H9 (cell line): Measurements from ENCODE around the gene TLE4. TPM values are rescaled to one million over a fixed set of nuclear protein-coding genes. Genes with fewer than 3 reads are reported as not detected.

Experiments used
- DNase-seq: peaks from one replicate; pipeline ENCODE4 v3.0.0-alpha.2; 2017
- H2AFZ ChIP-seq: one replicate; pipeline ENCODE4 v1.6.1; 2013; ENCODE audit warnings: mild to moderate bottlenecking, low read length, control low read depth, moderate library complexity
- H2AK5ac ChIP-seq: 2 replicates; pipeline ENCODE4 v1.6.1; 2013; ENCODE audit warnings: low read length, control low read depth, mixed read lengths; ENCODE audit not compliant: insufficient read length
- H2BK120ac ChIP-seq: one replicate; pipeline ENCODE4 v1.6.1; 2013; ENCODE audit warnings: low read depth, mild to moderate bottlenecking, low read length, control low read depth, inconsistent platforms; ENCODE audit not compliant: poor library complexity, severe bottlenecking
- H2BK12ac ChIP-seq: 2 replicates; pipeline ENCODE4 v1.6.1; 2013; ENCODE audit warnings: low read length, control low read depth, mixed read lengths, low read depth; ENCODE audit not compliant: insufficient read length
- H2BK15ac ChIP-seq: 2 replicates; pipeline ENCODE4 v1.6.1; 2013; ENCODE audit warnings: low read depth, low read length, control low read depth
- H2BK20ac ChIP-seq: one replicate; pipeline ENCODE4 v1.6.1; 2013; ENCODE audit warnings: low read depth, mild to moderate bottlenecking, low read length, control low read depth, inconsistent platforms; ENCODE audit not compliant: poor library complexity, severe bottlenecking
- H2BK5ac ChIP-seq: 2 replicates; pipeline ENCODE4 v1.6.1; 2013; ENCODE audit warnings: low read length, control low read depth, mixed read lengths; ENCODE audit not compliant: insufficient read length
- H3K14ac ChIP-seq: 2 replicates; pipeline ENCODE4 v1.6.1; 2013; ENCODE audit warnings: low read length, control low read depth; ENCODE audit not compliant: insufficient read depth
- H3K18ac ChIP-seq: 2 replicates; pipeline ENCODE4 v1.6.1; 2013; ENCODE audit warnings: low read depth, mild to moderate bottlenecking, mixed read lengths, low read length, control low read depth; ENCODE audit not compliant: insufficient read length
- H3K23ac ChIP-seq: 2 replicates; pipeline ENCODE4 v1.6.1; 2013; ENCODE audit warnings: low read length, control low read depth, mixed read lengths, low read depth; ENCODE audit not compliant: insufficient read length
- H3K23me2 ChIP-seq: 2 replicates; pipeline ENCODE4 v1.6.1; 2013; ENCODE audit warnings: low read depth, mild to moderate bottlenecking, mixed read lengths, low read length, control low read depth; ENCODE audit not compliant: insufficient read length, poor library complexity, severe bottlenecking
- H3K27ac ChIP-seq: 2 replicates; pipeline ENCODE4 v1.5.1; 2013; ENCODE audit warnings: low read length, control low read depth, mixed read lengths, low read depth; ENCODE audit not compliant: insufficient read length
- H3K27me3 ChIP-seq: 2 replicates; pipeline ENCODE4 v1.6.1; 2013; ENCODE audit warnings: low read length, control low read depth, inconsistent platforms; ENCODE audit not compliant: insufficient read depth
- H3K4ac ChIP-seq: 2 replicates; pipeline ENCODE4 v1.6.1; 2013; ENCODE audit warnings: low read depth, mild to moderate bottlenecking, control low read depth, inconsistent platforms, low read length, moderate library complexity
- H3K4me1 ChIP-seq: 2 replicates; pipeline ENCODE4 v1.6.1; 2013; ENCODE audit warnings: low read length, control low read depth, inconsistent platforms; ENCODE audit not compliant: insufficient read depth
- H3K4me2 ChIP-seq: 2 replicates; pipeline ENCODE4 v1.6.1; 2013; ENCODE audit warnings: low read length, control low read depth, mixed read lengths; ENCODE audit not compliant: insufficient read length, insufficient read depth
- H3K56ac ChIP-seq: 2 replicates; pipeline ENCODE4 v1.6.1; 2013; ENCODE audit warnings: low read depth, mild to moderate bottlenecking, mixed read lengths, low read length, control low read depth; ENCODE audit not compliant: insufficient read length
- H3K79me1 ChIP-seq: 2 replicates; pipeline ENCODE4 v1.6.1; 2013; ENCODE audit warnings: low read depth, mild to moderate bottlenecking, moderate library complexity, low read length, control low read depth, inconsistent platforms; ENCODE audit not compliant: insufficient read depth, poor library complexity, severe bottlenecking
- H3K79me2 ChIP-seq: 2 replicates; pipeline ENCODE4 v1.6.1; 2013; ENCODE audit warnings: low read length, control low read depth, inconsistent platforms; ENCODE audit not compliant: insufficient read depth
- H3K9ac ChIP-seq: 2 replicates; pipeline ENCODE4 v1.6.1; 2013; ENCODE audit warnings: low read length, control low read depth, mixed read lengths; ENCODE audit not compliant: insufficient read length; ENCODE audit errors: extremely low read depth
- H3K9me3 ChIP-seq: one replicate; pipeline ENCODE4 v1.6.1; 2013; ENCODE audit warnings: low read depth, low read length, inconsistent platforms; ENCODE audit not compliant: control insufficient read depth
- H3T11ph ChIP-seq: one replicate; pipeline ENCODE4 v1.6.1; 2013; ENCODE audit warnings: mild to moderate bottlenecking, low read length, control low read depth, inconsistent platforms
- H4K20me1 ChIP-seq: one replicate; pipeline ENCODE4 v1.6.1; 2013; ENCODE audit not compliant: control insufficient read depth, insufficient read length, insufficient read depth
- H4K5ac ChIP-seq: 2 replicates; pipeline ENCODE4 v1.6.1; 2013; ENCODE audit warnings: low read depth, mild to moderate bottlenecking, mixed read lengths, low read length, control low read depth; ENCODE audit not compliant: insufficient read length
- H4K8ac ChIP-seq: replicated peaks from 2 replicates; pipeline ENCODE4 v1.6.1; 2013; ENCODE audit warnings: low read length, control low read depth, mixed read lengths, low read depth; ENCODE audit not compliant: insufficient read length
- H4K91ac ChIP-seq: 2 replicates; pipeline ENCODE4 v1.6.1; 2013; ENCODE audit warnings: low read depth, mild to moderate bottlenecking, moderate library complexity, mixed read lengths, low read length, control low read depth; ENCODE audit not compliant: insufficient read length
- H3K27ac Mint-ChIP-seq, 3 experiments: 2 replicates in 2 of 3; 3 replicates in 1 of 3; pipeline ENCODE4 v1.8.0; 2020 to 2021; ENCODE audit warnings: mixed read lengths in 3 of 3, mild to moderate bottlenecking in 1 of 3, moderate library complexity in 1 of 3
- H3K27me3 Mint-ChIP-seq: 2 replicates; pipeline ENCODE4 v1.8.0; 2021; ENCODE audit warnings: low read depth, mild to moderate bottlenecking, moderate library complexity, mixed read lengths
- H3K36me3 Mint-ChIP-seq, 3 experiments: 2 replicates in 2 of 3; 3 replicates in 1 of 3; pipeline ENCODE4 v1.8.0; 2020 to 2021; ENCODE audit warnings: low read depth in 3 of 3, mixed read lengths in 3 of 3; ENCODE audit not compliant: insufficient read depth in 1 of 3
- H3K4me1 Mint-ChIP-seq, 2 experiments: 2 replicates each; pipeline ENCODE4 v1.8.0; 2020; ENCODE audit warnings: mixed read lengths in 2 of 2
- H3K4me3 Mint-ChIP-seq, 2 experiments: 2 replicates in 1 of 2; 3 replicates in 1 of 2; pipeline ENCODE4 v1.8.0; 2020 to 2021; ENCODE audit warnings: mild to moderate bottlenecking in 2 of 2, mixed read lengths in 2 of 2, moderate library complexity in 1 of 2
- H3K9me3 Mint-ChIP-seq, 2 experiments: 2 replicates in 1 of 2; 3 replicates in 1 of 2; pipeline ENCODE4 v1.8.0; 2020; ENCODE audit warnings: mild to moderate bottlenecking in 2 of 2, mixed read lengths in 2 of 2, moderate library complexity in 1 of 2
- WGBS: extraction: QIAGEN DNeasy Blood & Tissue Kit; methylation state at CpG from one replicate; pipeline ENCODE4 v1.1.7; 2013; ENCODE audit warnings: missing lambda C conversion rate, low lambda C conversion rate, mixed read lengths; ENCODE audit not compliant: insufficient read length; ENCODE audit errors: extremely low coverage; 5-methylcytosine and 5-hydroxymethylcytosine counted together
- total RNA-seq: library from RNA; stranded (reverse); gene quantifications from 2 replicates; pipeline ENCODE4 v1.2.1, GENCODE V29; 2021
- TF ChIP-seq, protein P1 (sequence below): fragments of 200-600 bp; sonication (generic); conservative IDR thresholded peaks from 3 replicates; pipeline ENCODE4 v1.8.0; 2021; ENCODE audit warnings: antibody characterized with exemption, mild to moderate bottlenecking

Gene TLE4
- total RNA-seq, 1 experiment from 2014 or later, result 35.1 TPM

DNA sequence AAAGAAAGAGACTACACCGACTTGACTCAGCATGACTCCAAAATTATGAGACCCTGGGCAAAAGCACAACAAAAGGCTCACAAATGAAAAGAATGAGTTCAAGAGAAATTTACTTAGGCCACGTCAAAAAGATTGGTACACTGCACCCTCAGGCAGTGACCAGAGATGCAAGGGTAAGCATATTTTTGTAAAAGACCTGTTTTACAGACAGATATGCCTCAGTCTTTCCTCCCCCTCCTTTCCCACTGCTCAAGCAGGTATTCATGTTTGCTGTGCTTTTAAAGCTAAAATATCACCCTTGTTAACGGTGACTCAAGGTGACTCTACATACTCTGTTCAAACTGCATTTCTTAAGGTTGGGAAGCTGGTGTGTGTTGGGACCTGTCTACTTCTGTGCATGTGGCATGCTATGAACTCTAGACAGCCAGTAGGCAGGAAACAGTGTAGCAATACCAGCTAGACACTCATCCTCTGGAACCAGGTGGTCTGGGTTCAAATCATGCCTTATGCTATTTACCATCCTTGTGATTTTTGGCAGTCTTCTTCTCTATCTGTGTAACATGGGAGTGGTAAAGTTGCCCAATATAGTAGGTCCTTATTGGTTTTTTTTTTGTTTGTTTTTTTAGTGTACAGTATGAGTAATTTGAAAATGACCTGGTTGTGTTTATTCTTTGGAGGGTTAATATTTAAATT lies 98.7 kb downstream of the TLE4 start:
- H3K4me3 Mint-ChIP-seq, result no peak overlapping the region
- H3K36me3 Mint-ChIP-seq, result no peaks in the 10 kb centered on the region
- H4K5ac ChIP-seq, result no peak overlapping the region
- H3K9me3 ChIP-seq, result no peaks in the 10 kb centered on the region
- no peak overlapping the region for H2BK20ac ChIP-seq
- H2BK5ac ChIP-seq, result no peak overlapping the region
- TF ChIP-seq, protein P1, sequence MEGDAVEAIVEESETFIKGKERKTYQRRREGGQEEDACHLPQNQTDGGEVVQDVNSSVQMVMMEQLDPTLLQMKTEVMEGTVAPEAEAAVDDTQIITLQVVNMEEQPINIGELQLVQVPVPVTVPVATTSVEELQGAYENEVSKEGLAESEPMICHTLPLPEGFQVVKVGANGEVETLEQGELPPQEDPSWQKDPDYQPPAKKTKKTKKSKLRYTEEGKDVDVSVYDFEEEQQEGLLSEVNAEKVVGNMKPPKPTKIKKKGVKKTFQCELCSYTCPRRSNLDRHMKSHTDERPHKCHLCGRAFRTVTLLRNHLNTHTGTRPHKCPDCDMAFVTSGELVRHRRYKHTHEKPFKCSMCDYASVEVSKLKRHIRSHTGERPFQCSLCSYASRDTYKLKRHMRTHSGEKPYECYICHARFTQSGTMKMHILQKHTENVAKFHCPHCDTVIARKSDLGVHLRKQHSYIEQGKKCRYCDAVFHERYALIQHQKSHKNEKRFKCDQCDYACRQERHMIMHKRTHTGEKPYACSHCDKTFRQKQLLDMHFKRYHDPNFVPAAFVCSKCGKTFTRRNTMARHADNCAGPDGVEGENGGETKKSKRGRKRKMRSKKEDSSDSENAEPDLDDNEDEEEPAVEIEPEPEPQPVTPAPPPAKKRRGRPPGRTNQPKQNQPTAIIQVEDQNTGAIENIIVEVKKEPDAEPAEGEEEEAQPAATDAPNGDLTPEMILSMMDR, result no peak
- no peak overlapping the region for H4K91ac ChIP-seq
- no peak overlapping the region for H2AK5ac ChIP-seq
- no peaks in the 10 kb centered on the region for H3K9me3 Mint-ChIP-seq
- DNase-seq, result no peak
- H2BK15ac ChIP-seq, result no peak overlapping the region
- H3K23ac ChIP-seq, result no peak overlapping the region
- no peak overlapping the region for H3K27ac ChIP-seq
- no peak overlapping the region for H3K14ac ChIP-seq
- H3T11ph ChIP-seq, result no peak overlapping the region
- no peak overlapping the region for H3K18ac ChIP-seq
- no peaks in the 10 kb centered on the region for H3K79me1 ChIP-seq
- no peaks in the 10 kb centered on the region for H3K79me2 ChIP-seq
- no peaks in the 10 kb centered on the region for H3K23me2 ChIP-seq
- H3K4ac ChIP-seq, result no peak overlapping the region
- H3K4me2 ChIP-seq, result no peak overlapping the region
- no CpG with 5 or more reads among the region's 3 CpGs for WGBS
- no peaks in the 10 kb centered on the region for H4K20me1 ChIP-seq
- peak overlapping the region; percentile 6 to 46 (median 12); a peak in 4 of 7 replicates for H3K27ac Mint-ChIP-seq
- peaks cover 4% of the 10 kb centered on the region for H3K4me1 ChIP-seq
- H3K27me3 ChIP-seq, result no peaks in the 10 kb centered on the region
- no peak overlapping the region for H2BK120ac ChIP-seq
- H3K4me1 Mint-ChIP-seq, result peaks cover 51 to 68% of the 10 kb centered on the region in 2 experiments
- no peaks in the 10 kb centered on the region for H3K27me3 Mint-ChIP-seq
- H3K56ac ChIP-seq, result no peak overlapping the region
- H3K9ac ChIP-seq, result no peak overlapping the region
- no peak overlapping the region for H2AFZ ChIP-seq
- no peak overlapping the region for H4K8ac ChIP-seq
- no peak overlapping the region for H2BK12ac ChIP-seq
